Suppressor macrophage treated with lipopolysaccharide for 4 hours (primary cell): ENCODE measurements around the gene IGFBP2.

ENCODE experiments used
- DNase-seq: peaks from one replicate; pipeline ENCODE4 v3.0.0-alpha.2; 2020

The IGFBP2 gene

DNA sequence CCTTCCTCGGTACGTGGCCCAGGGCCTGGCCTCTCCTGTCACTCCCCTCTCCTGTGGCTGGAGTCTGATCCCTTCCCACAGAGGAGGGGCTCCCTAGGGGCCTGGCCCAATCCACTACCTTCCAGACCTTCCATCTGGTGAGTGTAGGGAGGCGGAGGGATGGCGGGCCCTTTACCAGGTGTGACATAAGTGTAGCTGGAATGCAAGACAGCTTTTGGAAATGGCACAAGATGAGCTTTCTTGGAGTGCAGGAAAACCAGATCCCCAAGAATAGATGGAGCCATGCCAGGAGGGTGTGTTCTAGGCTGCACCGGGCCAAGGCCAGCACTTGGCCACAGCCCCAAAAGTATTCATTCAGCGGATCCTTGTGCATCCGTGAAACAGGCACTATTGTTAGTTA lies 32.0 kb downstream of the IGFBP2 start:
- no peak for DNase-seq

GRCh38 chr2:216665717-216666116 lies 32.5 kb downstream of the IGFBP2 start:
- no peak for DNase-seq

DNA sequence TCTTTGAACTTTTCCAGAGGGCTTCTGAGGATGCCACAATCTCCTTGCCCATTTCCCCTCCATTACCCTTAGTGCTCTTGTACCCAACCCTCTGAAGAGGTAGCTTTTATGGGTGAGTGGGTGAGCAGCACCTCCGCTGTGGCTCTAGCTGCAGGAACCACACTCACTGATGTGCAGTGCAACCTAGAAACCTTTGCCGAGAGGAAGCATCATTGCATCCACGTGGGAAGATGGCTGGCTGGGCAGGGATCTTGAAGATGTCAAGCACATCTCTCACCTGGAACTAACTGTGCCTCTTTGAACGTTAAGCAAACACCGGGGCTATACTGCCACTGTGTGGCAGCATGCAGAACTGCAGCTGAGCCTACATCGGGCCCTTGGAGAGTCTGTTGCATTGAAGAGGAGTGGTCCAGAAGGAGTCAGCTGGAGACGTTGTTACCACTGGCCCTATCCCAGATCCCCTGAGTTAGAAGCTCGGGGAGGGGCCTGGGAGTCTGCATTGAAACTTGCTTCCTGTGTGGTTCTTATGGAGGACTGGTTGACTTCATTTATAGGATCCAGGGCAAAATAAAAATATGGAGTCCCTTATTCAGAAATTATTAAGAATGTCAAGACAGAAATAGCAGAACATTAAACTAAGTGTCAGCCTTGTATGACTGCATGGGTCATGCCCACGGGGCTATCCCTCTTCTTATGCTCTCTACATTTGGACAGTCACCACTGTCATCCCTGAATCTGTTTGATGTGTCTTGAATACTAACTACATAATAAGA lies 33.4 kb downstream of the IGFBP2 start:
- peak; percentile 78 for DNase-seq

- no peak for DNase-seq
Measured at GRCh38 chr2:216670266-216671080, 37.3 kb downstream of the IGFBP2 start.

GRCh38 chr2:216671081-216671411 lies 37.8 kb downstream of the IGFBP2 start:
- no peak for DNase-seq

GRCh38 chr2:216671791-216672343 lies 38.6 kb downstream of the IGFBP2 start:
- no peak for DNase-seq

DNA sequence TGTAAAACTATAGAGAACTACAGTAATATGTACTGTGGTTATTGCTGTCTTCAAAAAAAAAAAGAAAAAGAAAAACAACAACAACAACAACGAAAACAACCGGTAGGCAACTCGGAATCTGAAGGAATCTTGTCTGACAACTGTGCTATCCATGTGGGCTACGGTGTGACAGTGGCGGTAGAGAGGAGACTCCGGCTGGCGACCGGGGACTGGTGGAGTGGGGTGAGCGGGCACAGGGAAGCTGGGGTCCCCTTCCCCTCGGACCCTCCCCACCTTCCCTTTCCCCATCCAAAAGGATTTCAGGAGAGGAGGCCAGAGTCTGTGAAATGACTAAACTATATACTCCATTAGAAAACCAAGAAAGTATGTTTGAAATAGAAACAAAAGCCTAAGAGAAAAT lies 39.2 kb downstream of the IGFBP2 start:
- DNase-seq = no peak

- no peak for DNase-seq
Measured at GRCh38 chr2:216673021-216673420, 39.8 kb downstream of the IGFBP2 start.

DNA sequence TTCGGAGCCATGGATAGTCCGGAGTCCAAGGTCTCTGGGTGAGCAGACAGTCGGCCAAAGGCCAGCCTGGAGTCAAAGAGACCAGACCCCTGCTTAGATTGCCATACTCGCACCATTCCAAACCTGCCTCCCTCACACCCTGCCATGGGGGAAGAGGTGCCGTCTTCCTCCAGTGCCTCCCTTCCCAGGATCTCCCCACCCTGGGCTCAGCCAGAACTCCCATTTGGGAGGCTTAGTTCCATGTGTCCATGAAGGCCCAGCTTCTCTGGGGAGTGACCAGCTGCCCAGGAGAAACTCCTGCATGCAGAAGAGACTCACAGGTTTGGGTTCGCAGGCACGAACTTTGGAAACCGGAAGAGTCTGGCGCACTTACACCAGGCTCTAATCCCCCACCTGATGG lies 40.4 kb downstream of the IGFBP2 start:
- DNase-seq = no peak

DNA sequence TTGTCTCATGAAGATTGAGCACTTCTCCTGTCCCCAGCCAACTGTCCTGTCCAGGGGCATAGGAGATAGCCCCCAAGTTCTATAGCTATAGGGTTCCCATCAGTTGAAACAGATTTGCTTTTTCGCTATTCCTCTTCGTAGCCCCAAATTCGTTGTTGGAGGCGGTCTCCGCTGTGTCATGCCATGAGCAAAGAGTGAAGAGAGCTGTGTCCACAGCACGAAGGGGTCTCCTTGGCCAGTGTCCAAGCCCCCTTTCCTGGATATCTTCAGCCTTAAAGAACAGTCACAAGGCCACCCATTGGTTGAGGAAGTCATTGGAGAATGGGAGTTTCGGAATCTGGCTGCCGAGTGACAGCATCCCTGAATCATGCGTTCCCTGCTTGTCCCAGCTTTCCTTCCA lies 41.2 kb downstream of the IGFBP2 start:
- DNase-seq = no peak

DNA sequence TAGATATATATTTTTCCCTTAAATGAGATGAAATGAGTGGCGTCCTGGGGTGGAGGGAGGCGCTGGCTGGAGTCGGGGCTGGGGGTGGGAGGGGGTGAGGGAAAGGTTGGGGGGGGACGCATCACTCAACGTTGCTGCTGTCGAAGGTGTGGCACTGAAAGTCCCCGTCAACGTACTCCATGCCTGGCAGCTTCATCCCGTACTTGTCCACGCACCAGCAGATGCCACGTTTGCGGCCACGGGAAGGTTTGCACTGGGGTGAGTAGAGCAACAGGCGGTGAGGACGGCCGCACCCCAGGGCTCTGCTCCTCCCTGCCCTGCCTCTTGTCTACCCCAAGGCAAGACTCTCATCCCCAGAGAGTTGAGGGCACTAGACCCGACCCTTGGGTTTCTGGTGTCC lies 43.4 kb downstream of the IGFBP2 start:
- DNase-seq = no peak

- DNase-seq = no peak
Measured at GRCh38 chr2:216677439-216678097, 44.3 kb downstream of the IGFBP2 start.

DNA sequence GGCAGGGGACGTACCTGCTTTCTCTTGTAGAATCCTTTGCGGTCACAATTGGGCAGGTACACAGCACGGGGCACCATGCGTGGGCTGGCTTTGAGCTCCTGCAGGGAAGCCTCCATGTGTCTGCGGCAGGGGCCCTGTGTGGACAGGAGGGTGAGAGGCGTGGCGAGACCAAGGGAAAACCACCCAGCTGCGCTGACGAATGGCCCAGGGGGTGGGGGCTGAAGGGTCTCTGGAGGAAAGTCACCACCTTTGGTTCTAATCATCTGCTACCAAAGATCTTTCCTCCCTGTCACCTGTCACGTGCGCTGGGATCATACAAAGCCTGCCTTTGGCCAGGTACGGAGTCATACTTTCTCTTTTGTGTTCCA lies 44.9 kb downstream of the IGFBP2 start:
- no peak for DNase-seq

DNA sequence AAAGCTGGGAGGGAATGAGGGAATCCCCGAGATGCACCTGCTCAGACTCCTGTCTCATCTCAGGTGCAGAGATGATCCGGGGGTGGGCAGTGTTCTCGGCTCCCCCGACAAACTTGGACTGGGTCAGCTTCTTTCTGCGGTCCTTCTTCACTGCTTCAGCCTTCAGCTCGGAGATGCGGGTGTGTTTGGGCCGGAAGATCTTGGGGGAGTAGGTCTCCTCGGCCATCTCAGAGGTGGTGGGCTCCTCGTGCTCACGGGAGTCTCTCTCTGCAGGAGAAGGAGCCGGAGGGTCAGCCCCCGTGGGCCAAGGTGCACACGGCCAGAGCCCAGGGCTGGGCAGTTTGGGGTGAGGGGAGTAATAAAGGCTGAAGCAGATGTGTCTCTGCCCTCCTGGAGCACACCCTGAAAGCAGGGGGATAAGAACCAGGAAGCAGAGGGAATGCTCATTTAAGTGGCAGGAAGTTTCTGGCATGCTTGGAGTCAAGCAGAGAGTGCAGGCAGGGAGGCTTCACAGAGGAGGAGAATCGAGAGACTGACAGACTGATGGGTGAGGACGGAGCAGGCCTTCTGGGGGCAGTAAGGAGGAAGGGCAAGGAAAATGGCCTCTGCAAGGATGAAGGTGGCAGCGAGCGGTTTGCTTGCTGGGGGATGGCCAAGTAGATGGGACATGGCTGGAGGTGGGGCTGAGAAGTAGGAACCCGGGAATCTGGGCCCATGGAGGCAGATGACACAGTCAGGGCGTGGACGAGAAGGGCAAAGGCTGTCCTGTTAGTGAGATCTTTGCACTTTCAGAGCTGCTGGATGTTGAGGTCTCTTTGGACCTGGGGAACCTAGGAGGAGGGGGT lies 45.8 kb downstream of the IGFBP2 start:
- no peak for DNase-seq

GRCh38 chr2:216679658-216680024 lies 46.4 kb downstream of the IGFBP2 start:
- DNase-seq = no peak

DNA sequence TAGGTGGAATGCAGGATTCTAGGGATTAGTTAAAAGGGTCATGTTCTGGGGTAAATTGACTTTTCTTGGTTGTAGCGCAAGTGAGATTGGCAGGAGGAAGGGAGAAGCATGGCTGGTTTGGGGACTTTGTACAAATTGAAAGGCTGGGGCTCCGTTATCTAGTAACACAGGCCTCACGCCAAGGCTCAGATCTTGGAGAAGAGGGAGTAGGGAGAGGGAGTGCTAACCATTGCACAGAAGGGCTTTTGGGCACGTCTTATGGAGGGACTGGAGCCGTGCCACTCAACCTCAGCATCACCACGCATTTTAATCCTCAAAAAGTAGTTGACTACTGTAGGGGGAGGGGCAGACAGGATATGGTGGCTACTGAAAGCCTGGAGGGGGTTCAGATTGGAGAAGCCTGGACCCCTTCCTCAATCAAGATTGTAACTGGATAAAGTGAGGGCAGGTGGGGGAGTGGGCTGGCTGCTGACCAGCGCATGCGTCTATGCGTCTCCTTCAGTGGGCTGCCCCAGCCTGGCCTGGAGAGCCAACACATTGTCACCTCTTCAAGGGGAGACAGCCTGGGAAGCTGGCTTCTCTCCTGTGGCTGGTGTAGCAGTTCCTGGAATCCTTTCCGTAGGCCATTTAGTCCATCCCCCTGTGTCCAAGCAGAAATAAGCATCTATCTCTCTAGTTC lies 47.9 kb downstream of the IGFBP2 start:
- DNase-seq = no peak

DNA sequence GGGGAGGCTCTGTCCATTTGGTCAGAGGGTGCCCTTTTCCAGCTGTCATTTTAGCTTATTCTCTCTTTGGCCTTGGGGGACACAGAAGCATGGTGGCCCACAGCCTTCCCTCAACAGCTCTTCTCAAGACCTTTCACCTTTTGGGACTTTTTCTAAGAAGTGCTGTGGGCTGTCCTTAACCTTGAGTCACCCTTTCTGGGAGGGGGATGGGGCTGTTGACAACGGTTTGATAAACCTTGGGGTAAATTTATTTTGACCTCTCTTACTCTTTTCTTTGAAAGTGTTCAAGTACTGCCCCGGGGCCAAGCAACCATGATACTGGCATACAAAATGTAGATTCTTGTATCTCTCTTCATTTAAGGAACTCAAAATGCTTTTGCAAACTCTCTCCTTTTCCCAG lies 48.5 kb downstream of the IGFBP2 start:
- DNase-seq = no peak

DNA sequence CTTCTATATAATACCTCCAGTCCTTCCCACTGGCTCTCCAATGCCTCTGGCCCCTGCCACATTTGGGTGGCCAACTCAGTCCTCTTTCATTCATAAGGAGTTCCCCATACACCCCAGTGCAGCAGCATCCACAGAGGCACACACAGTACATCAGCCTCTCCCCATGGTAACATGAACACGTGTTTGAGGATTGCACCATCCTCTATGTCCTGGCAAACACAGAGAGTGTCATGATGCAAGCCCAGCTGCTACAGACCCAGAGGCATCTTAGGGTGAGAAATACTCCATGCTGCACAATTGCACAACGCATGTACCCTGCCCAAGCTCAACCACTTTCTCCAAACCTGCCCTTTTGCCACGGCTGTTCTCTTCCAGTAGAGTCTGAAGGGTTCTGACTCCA lies 50.6 kb downstream of the IGFBP2 start:
- DNase-seq = peak; percentile 82

DNA sequence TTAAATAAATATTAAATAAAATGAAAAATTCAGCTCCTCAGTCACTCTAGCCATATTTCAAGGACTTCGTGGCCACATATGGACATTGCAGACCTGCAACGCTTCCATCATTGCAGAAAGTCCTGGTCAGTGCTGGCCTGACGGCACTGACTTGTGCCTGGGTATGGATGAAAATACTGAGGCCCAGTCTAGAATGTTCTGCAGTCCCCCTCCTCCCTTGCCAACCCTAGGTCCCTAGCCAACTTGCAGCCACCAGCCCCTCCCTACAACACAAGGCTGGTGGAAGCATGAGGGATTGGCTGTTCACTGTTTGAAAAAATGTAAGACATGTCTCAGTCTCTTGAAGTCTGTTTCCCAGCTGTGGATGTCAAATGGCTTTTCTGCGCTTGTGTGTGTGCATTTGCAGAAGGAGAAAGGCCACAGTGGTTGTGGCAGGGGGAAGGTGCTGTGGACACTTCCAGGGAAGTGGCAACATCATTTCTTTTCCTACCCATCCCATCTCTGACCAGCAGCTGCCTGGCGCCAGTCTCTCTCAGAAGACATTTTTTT lies 52.2 kb downstream of the IGFBP2 start:
- no peak for DNase-seq

GRCh38 chr2:216687111-216687510 lies 53.9 kb downstream of the IGFBP2 start:
- no peak for DNase-seq

GRCh38 chr2:216687646-216688045 lies 54.4 kb downstream of the IGFBP2 start:
- DNase-seq = no peak
